ENCODE data around the gene IGHMBP2. TPM values are rescaled to one million over a fixed set of nuclear protein-coding genes. Genes with fewer than 3 reads are reported as not detected.

Gene IGHMBP2
- total RNA-seq, 1 experiment from 2014 or later: 19.3 TPM

DNA sequence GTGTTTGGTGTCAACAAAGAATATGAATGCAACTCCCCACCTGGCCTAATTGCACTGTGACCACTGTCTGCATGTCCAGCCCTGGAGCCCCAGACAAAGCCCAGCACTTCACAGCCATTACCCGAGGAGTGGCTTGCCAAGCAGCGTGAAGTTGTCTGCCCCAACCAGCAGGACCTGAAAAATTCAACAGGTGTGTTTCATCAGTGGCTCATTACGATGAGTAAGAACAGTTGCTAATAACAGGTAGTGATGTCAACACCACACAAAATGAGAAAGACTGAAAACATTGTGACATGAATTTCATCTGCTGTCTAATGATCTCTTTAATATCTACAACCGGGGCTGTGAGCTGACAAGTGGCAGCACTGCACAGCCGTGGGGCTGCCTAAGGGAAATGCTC lies 10.4 kb upstream of the IGHMBP2 start:
- ChIA-PET POLR2A (no interaction called here), CTCF (no interaction called here), RAD21 (ENCODE audit: low non-redundant PET in 1 of 2, low total read pairs in 2 of 2, uncharacterized antibody in 2 of 2, unreplicated experiment in 2 of 2) (no interaction called here)
- no peak overlapping the region for H3K4me2 ChIP-seq (ENCODE audit: low read length)
- H2AFZ ChIP-seq (ENCODE audit: low read depth, low read length, poor library complexity, severe bottlenecking): no peak overlapping the region
- H3K27ac ChIP-seq (ENCODE audit: low read depth, low read length): no peak overlapping the region
- H3K36me3 ChIP-seq (ENCODE audit: control insufficient read depth in 1 of 2, insufficient read depth in 2 of 2, low read length in 2 of 2): peaks cover 35 to 40% of the 10 kb centered on the region in 2 experiments; a peak in 3 of 4 replicates
- TF ChIP-seq FOSL1 (IDR thresholded peaks at IDR 0.05; ENCODE audit: low read depth) (no peak), SRF (IDR thresholded peaks at IDR 0.05; ENCODE audit: low read depth) (no peak), TCF7L2 (IDR thresholded peaks at IDR 0.05; ENCODE audit: borderline replicate concordance, extremely low read depth, insufficient read depth, insufficient read length) (no peak), JUND (IDR thresholded peaks at IDR 0.05) (no peak), SP1 (IDR thresholded peaks at IDR 0.05; ENCODE audit: low read depth) (no peak)
- TF ChIP-seq, protein P1, sequence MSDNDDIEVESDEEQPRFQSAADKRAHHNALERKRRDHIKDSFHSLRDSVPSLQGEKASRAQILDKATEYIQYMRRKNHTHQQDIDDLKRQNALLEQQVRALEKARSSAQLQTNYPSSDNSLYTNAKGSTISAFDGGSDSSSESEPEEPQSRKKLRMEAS (IDR thresholded peaks at IDR 0.05): no peak
- TF ChIP-seq, protein P2, sequence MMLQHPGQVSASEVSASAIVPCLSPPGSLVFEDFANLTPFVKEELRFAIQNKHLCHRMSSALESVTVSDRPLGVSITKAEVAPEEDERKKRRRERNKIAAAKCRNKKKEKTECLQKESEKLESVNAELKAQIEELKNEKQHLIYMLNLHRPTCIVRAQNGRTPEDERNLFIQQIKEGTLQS (IDR thresholded peaks at IDR 0.05): no peak
- TF ChIP-seq, protein P3, sequence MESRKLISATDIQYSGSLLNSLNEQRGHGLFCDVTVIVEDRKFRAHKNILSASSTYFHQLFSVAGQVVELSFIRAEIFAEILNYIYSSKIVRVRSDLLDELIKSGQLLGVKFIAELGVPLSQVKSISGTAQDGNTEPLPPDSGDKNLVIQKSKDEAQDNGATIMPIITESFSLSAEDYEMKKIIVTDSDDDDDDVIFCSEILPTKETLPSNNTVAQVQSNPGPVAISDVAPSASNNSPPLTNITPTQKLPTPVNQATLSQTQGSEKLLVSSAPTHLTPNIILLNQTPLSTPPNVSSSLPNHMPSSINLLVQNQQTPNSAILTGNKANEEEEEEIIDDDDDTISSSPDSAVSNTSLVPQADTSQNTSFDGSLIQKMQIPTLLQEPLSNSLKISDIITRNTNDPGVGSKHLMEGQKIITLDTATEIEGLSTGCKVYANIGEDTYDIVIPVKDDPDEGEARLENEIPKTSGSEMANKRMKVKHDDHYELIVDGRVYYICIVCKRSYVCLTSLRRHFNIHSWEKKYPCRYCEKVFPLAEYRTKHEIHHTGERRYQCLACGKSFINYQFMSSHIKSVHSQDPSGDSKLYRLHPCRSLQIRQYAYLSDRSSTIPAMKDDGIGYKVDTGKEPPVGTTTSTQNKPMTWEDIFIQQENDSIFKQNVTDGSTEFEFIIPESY (IDR thresholded peaks at IDR 0.05; ENCODE audit: extremely low read depth, insufficient replicate concordance, low read length): no peak
- no peak overlapping the region for H3K9ac ChIP-seq (ENCODE audit: low read length)
- no peak for ATAC-seq
- peaks cover 10% of the 10 kb centered on the region; the same call in 1 of the 2 replicates for H3K79me2 ChIP-seq (ENCODE audit: insufficient read depth, low read length)
- BruUV-seq (replicated peaks): no TSS peak
- H3K4me1 ChIP-seq (ENCODE audit: control insufficient read depth in 1 of 2, insufficient read depth in 2 of 2, low read length in 2 of 2): no peaks in the 10 kb centered on the region
- no peaks in the 10 kb centered on the region for H3K9me3 ChIP-seq (ENCODE audit: control insufficient read depth in 1 of 2, insufficient read depth in 1 of 2, low read depth in 1 of 2, low read length in 2 of 2)
- no peak overlapping the region for H3K4me3 ChIP-seq (replicated peaks in 1 of 2; ENCODE audit: low read depth in 1 of 2, low read length in 2 of 2)
- H3K9me2 ChIP-seq (ENCODE audit: insufficient read depth): no peaks in the 10 kb centered on the region
- no peaks in the 10 kb centered on the region for H3K27me3 ChIP-seq (ENCODE audit: insufficient read depth, low read length)
- DNase-seq (ENCODE audit: low read depth, low spot score): no peak
- no peaks in the 10 kb centered on the region for H4K20me1 ChIP-seq (ENCODE audit: insufficient read depth)
- intact Hi-C loops (cut with micrococcal nuclease): no loop called here

All from HCT116 (cell line).